ENCODE data around the gene POM121L2. TPM values are rescaled to one million over a fixed set of nuclear protein-coding genes. Genes with fewer than 3 reads are reported as not detected.

The POM121L2 gene
- not detected in 2 replicates for total RNA-seq (ENCODE audit: low replicate concordance)

GRCh38 chr6:27312146-27312949 is at the start of gene POM121L2:
Gene POM121L2, minus strand, starts transcription at chr6:27312273. Its CDS starts 103 bp downstream, at chr6:27312170.
- DNase-seq (ENCODE audit: low read depth): peak; percentile 30

GRCh38 chr6:27359231-27359630 is 47.2 kb upstream of the POM121L2 start:
- no peak for DNase-seq (ENCODE audit: low read depth)
- no peak overlapping the region for H3K4me3 ChIP-seq (ENCODE audit: low read depth, low read length)
- no peak for TF ChIP-seq CTCF (IDR thresholded peaks at IDR 0.05; ENCODE audit: insufficient read depth, low read length)

More at GRCh38 chr6:27312146-27312949, at the start of gene POM121L2:
- TF ChIP-seq CTCF (IDR thresholded peaks at IDR 0.05; ENCODE audit: insufficient read depth, low read length): peak; percentile 50
- peak within 1 kb of the TSS; percentile 61 for H3K4me3 ChIP-seq (ENCODE audit: low read depth, low read length)

- no peak overlapping the region for H3K4me3 ChIP-seq (ENCODE audit: low read depth, low read length)
- no peak for TF ChIP-seq CTCF (IDR thresholded peaks at IDR 0.05; ENCODE audit: insufficient read depth, low read length)
- no peak for DNase-seq (ENCODE audit: low read depth)
These were observed 46.7 kb upstream of the POM121L2 start for GRCh38 chr6:27358786-27359185.

DNA sequence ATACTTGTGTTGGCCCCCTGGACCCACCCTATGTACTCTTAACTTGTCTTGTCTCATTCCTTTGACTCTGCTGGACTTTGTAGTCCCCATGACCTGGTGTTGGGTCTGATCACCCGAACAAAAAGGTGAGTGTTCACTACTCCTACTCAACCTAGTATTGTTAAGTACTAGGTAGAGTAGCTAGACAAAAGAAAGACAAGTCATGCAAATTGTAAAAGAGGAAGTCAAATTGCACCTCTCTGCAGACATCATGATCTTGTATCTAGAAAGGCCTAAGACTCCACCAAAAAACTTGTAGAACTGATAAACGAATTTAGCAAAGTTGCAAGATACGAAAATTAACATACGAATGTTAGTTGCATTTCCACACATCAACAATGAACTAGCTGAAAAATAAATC is 40.8 kb upstream of the POM121L2 start:
- no peak for TF ChIP-seq CTCF (IDR thresholded peaks at IDR 0.05; ENCODE audit: insufficient read depth, low read length)
- H3K4me3 ChIP-seq (ENCODE audit: low read depth, low read length): no peak overlapping the region
- no peak for DNase-seq (ENCODE audit: low read depth)

GRCh38 chr6:27334141-27334540 is 22.1 kb upstream of the POM121L2 start:
- TF ChIP-seq CTCF (IDR thresholded peaks at IDR 0.05; ENCODE audit: insufficient read depth, low read length): no peak
- DNase-seq (ENCODE audit: low read depth): no peak
- no peak overlapping the region for H3K4me3 ChIP-seq (ENCODE audit: low read depth, low read length)

DNA sequence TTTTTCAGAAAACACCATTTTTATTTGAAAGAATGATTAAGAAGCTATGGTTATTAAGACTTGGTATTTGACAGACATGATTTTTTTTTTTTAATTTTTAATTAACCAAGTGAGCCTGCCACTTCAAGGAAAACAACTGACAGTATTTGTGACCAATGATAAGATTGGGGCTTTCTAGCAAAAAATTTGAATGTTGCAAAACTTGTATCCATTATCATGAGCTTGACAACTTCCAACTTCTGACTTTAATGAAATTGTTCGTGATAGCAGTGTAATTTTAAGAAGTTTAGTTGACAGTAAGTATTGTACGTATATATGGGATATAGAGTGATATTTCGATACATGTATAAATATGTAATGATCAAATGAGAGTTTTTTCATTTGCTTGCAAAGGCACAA is 21.6 kb upstream of the POM121L2 start:
- no peak for TF ChIP-seq CTCF (IDR thresholded peaks at IDR 0.05; ENCODE audit: insufficient read depth, low read length)
- no peak for DNase-seq (ENCODE audit: low read depth)
- no peak overlapping the region for H3K4me3 ChIP-seq (ENCODE audit: low read depth, low read length)
